SU-DHL-6 (cell line): ENCODE measurements around the gene LRBA.

Experiments used
- H2AFZ ChIP-seq: fragments of 200-600 bp; sonication (generic); 2 replicates; pipeline ENCODE4 v1.6.1; 2014; ENCODE audit warnings: low read depth, mild to moderate bottlenecking, moderate library complexity, mixed read lengths, antibody characterized with exemption, low read length; ENCODE audit not compliant: severe bottlenecking
- H3F3A ChIP-seq: fragments of 200-600 bp; shearing (Covaris generic); 2 replicates; pipeline ENCODE4 v1.6.0; 2016; ENCODE audit warnings: antibody characterized with exemption, mild to moderate bottlenecking; ENCODE audit not compliant: insufficient read depth
- H3K27ac ChIP-seq: fragments of 200-600 bp; sonication (generic); 2 replicates; pipeline ENCODE4 v1.5.1; 2016; ENCODE audit warnings: low read depth, mild to moderate bottlenecking, low read length, moderate library complexity, mixed read lengths
- H3K27me3 ChIP-seq: fragments of 200-600 bp; sonication (generic), shearing (Covaris generic); 2 replicates; pipeline ENCODE4 v1.6.0; 2014; ENCODE audit warnings: mild to moderate bottlenecking, low read length
- H3K36me3 ChIP-seq: fragments of 200-600 bp; sonication (generic); 2 replicates; pipeline ENCODE4 v1.6.1; 2014; ENCODE audit warnings: mild to moderate bottlenecking, low read length, mixed read lengths
- H3K4me2 ChIP-seq: fragments of 300-600, 200-600 bp; shearing (Covaris generic), sonication (generic); 2 replicates; pipeline ENCODE4 v1.6.0; 2014; ENCODE audit warnings: low read length, low read depth, mild to moderate bottlenecking; ENCODE audit not compliant: poor library complexity, severe bottlenecking
- H3K4me3 ChIP-seq: fragments of 200-600 bp; sonication (generic); 2 replicates; pipeline ENCODE4 v1.5.1; 2014; ENCODE audit warnings: antibody characterized with exemption, low read length, mild to moderate bottlenecking, mixed read lengths; ENCODE audit not compliant: insufficient read depth, poor library complexity, severe bottlenecking
- H3K79me2 ChIP-seq: fragments of 200-600 bp; sonication (generic); 2 replicates; pipeline ENCODE4 v1.6.1; 2014; ENCODE audit warnings: mild to moderate bottlenecking, low read length, moderate library complexity; ENCODE audit not compliant: insufficient read depth
- H3K9ac ChIP-seq: fragments of 200-600 bp; sonication (generic); 2 replicates; pipeline ENCODE4 v1.7.0; 2014; ENCODE audit warnings: mild to moderate bottlenecking, low read length
- H3K9me2 ChIP-seq: fragments of 200-600 bp; sonication (generic); replicated peaks from 2 replicates; pipeline ENCODE4 v1.6.1; 2014; ENCODE audit warnings: low read length; ENCODE audit not compliant: insufficient read depth
- H3K9me3 ChIP-seq: fragments of 200-600 bp; sonication (generic); 2 replicates; pipeline ENCODE4 v1.6.1; 2014; ENCODE audit warnings: low read length, mixed read lengths; ENCODE audit not compliant: insufficient read depth
- H4K20me1 ChIP-seq: fragments of 200-600 bp; sonication (generic); 2 replicates; pipeline ENCODE4 v1.6.1; 2014; ENCODE audit warnings: low read depth, mild to moderate bottlenecking, antibody characterized with exemption, low read length, moderate library complexity, mixed read lengths
- EZH2phosphoT487 ChIP-seq: fragments of 200-600 bp; sonication (generic), shearing (Covaris generic); conservative IDR thresholded peaks from 2 replicates; pipeline ENCODE4 v1.6.1; 2018; ENCODE audit warnings: mild to moderate bottlenecking, antibody characterized with exemption, low read length, moderate library complexity, mixed read lengths
- TF ChIP-seq, protein P1 (sequence below): fragments of 200-600 bp; sonication (generic); IDR thresholded peaks from one replicate; pipeline ENCODE4 v1.5.1; 2017; ENCODE audit warnings: antibody characterized with exemption, mild to moderate bottlenecking, low read length, moderate library complexity; ENCODE audit not compliant: insufficient read depth, poor library complexity, severe bottlenecking

Gene LRBA

GRCh38 chr4:151052785-151053184 is 37.7 kb upstream of the LRBA start:
- Histone ChIP-seq H3K9me2 (no peaks in the 10 kb centered on the region), H3K9ac (no peak overlapping the region), H3K4me2 (no peak overlapping the region), H3K4me3 (no peak overlapping the region), H3K36me3 (no peaks in the 10 kb centered on the region), H3K27ac (no peak overlapping the region), H3K9me3 (no peaks in the 10 kb centered on the region), H3F3A (no peaks in the 10 kb centered on the region), H3K27me3 (no peaks in the 10 kb centered on the region), H2AFZ (no peak overlapping the region), H4K20me1 (no peaks in the 10 kb centered on the region), H3K79me2 (no peaks in the 10 kb centered on the region)
- TF ChIP-seq, protein P1, sequence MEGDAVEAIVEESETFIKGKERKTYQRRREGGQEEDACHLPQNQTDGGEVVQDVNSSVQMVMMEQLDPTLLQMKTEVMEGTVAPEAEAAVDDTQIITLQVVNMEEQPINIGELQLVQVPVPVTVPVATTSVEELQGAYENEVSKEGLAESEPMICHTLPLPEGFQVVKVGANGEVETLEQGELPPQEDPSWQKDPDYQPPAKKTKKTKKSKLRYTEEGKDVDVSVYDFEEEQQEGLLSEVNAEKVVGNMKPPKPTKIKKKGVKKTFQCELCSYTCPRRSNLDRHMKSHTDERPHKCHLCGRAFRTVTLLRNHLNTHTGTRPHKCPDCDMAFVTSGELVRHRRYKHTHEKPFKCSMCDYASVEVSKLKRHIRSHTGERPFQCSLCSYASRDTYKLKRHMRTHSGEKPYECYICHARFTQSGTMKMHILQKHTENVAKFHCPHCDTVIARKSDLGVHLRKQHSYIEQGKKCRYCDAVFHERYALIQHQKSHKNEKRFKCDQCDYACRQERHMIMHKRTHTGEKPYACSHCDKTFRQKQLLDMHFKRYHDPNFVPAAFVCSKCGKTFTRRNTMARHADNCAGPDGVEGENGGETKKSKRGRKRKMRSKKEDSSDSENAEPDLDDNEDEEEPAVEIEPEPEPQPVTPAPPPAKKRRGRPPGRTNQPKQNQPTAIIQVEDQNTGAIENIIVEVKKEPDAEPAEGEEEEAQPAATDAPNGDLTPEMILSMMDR, result no peak
- TF ChIP-seq EZH2phosphoT487, result no peak

DNA sequence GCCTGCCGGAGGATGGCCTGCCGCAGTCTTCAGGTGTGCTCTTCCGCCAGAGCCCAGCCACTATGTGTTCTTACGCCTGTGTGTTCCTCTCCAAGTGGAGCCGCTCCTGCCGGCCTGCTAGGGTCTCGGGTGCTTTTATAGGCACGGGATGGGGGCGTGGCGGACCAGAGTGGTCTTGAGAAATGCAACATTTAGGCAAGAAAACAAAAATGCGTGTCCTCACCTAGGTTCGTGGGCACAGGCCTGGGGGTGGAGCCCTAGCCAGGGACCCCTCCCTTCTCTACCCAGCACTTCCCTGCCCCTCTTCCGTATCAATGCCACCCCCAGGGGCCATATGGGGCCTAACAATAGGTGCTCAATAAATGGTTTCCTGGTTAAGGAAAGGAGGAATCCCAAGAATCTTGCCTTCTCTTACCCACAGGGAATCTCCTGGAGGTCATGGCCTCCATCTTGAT is 34.4 kb upstream of the LRBA start:
- no peak overlapping the region for H3K4me3 ChIP-seq
- no peak overlapping the region for H3K9ac ChIP-seq
- H2AFZ ChIP-seq, result no peak overlapping the region

GRCh38 chr4:151048913-151049312 is 33.8 kb upstream of the LRBA start:
- H3K4me3 ChIP-seq, result no peak overlapping the region
- H2AFZ ChIP-seq, result no peak overlapping the region
- no peak overlapping the region for H3K9ac ChIP-seq
- no peaks in the 10 kb centered on the region for H3K79me2 ChIP-seq
- no peaks in the 10 kb centered on the region for H3K27me3 ChIP-seq
- no peaks in the 10 kb centered on the region for H3K36me3 ChIP-seq
- no peaks in the 10 kb centered on the region for H3K9me2 ChIP-seq
- H4K20me1 ChIP-seq, result no peaks in the 10 kb centered on the region
- TF ChIP-seq EZH2phosphoT487, result no peak
- TF ChIP-seq, protein P1, result no peak
- no peak overlapping the region for H3K27ac ChIP-seq
- no peaks in the 10 kb centered on the region for H3K9me3 ChIP-seq
- no peak overlapping the region for H3K4me2 ChIP-seq
- H3F3A ChIP-seq, result no peaks in the 10 kb centered on the region

More for the DNA sequence above, 34.4 kb upstream of the LRBA start:
- Histone ChIP-seq H3K9me2 (no peaks in the 10 kb centered on the region), H3K27ac (no peak overlapping the region), H3K36me3 (no peaks in the 10 kb centered on the region), H3K4me2 (no peak overlapping the region), H3K9me3 (no peaks in the 10 kb centered on the region), H4K20me1 (no peaks in the 10 kb centered on the region), H3K27me3 (no peaks in the 10 kb centered on the region), H3K79me2 (no peaks in the 10 kb centered on the region), H3F3A (no peaks in the 10 kb centered on the region)
- TF ChIP-seq, protein P1, result no peak
- no peak for TF ChIP-seq EZH2phosphoT487

- no peak overlapping the region for H2AFZ ChIP-seq
- H3K9ac ChIP-seq, result no peak overlapping the region
Measured at GRCh38 chr4:151046609-151047008, 31.5 kb upstream of the LRBA start.

More at GRCh38 chr4:151046609-151047008, 31.5 kb upstream of the LRBA start:
- H3K4me2 ChIP-seq, result no peak overlapping the region
- no peaks in the 10 kb centered on the region for H3K79me2 ChIP-seq
- no peaks in the 10 kb centered on the region for H3K36me3 ChIP-seq
- H3K4me3 ChIP-seq, result no peak overlapping the region
- H3K27me3 ChIP-seq, result no peaks in the 10 kb centered on the region
- H3K9me3 ChIP-seq, result no peaks in the 10 kb centered on the region
- H3F3A ChIP-seq, result no peaks in the 10 kb centered on the region
- TF ChIP-seq EZH2phosphoT487, result no peak
- TF ChIP-seq, protein P1, result no peak
- H3K9me2 ChIP-seq, result no peaks in the 10 kb centered on the region
- no peak overlapping the region for H3K27ac ChIP-seq
- no peaks in the 10 kb centered on the region for H4K20me1 ChIP-seq
